HEK293T (cell line): ENCODE data around the gene WDR37.

Experiments used
- ARNT ChIP-seq: fragments of 450-650 bp; IDR thresholded peaks from 2 replicates; pipeline ENCODE4 v1.6.1; 2017; ENCODE audit warnings: mild to moderate bottlenecking
- BHLHE40 ChIP-seq: fragments of 450-650 bp; IDR thresholded peaks from 2 replicates; pipeline ENCODE4 v1.6.1; 2016; ENCODE audit warnings: mild to moderate bottlenecking, moderate library complexity, borderline replicate concordance
- CTBP1 ChIP-seq: fragments of 450-650 bp; IDR thresholded peaks from 2 replicates; pipeline ENCODE4 v1.6.1; 2016; ENCODE audit warnings: borderline replicate concordance
- ELF4 ChIP-seq: fragments of 450-650 bp; IDR thresholded peaks from 2 replicates; pipeline ENCODE4 v1.6.1; 2017; ENCODE audit warnings: antibody characterized with exemption
- FOXK2 ChIP-seq: fragments of 450-650 bp; IDR thresholded peaks from 2 replicates; pipeline ENCODE4 v1.6.1; 2016; ENCODE audit warnings: mild to moderate bottlenecking
- FOXM1 ChIP-seq: fragments of 450-650 bp; IDR thresholded peaks from 2 replicates; pipeline ENCODE4 v1.6.1; 2017; ENCODE audit warnings: mild to moderate bottlenecking, borderline replicate concordance
- HDGF ChIP-seq: fragments of 450-650 bp; IDR thresholded peaks from 2 replicates; pipeline ENCODE4 v1.6.1; 2017; ENCODE audit warnings: antibody characterized with exemption, borderline replicate concordance
- L3MBTL2 ChIP-seq: fragments of 450-650 bp; conservative IDR thresholded peaks from 2 replicates; pipeline ENCODE4 v1.6.1; 2016; ENCODE audit warnings: mild to moderate bottlenecking
- LEF1 ChIP-seq: fragments of 450-650 bp; IDR thresholded peaks from 2 replicates; pipeline ENCODE4 v1.6.1; 2017; ENCODE audit warnings: mild to moderate bottlenecking, borderline replicate concordance
- NFRKB ChIP-seq: fragments of 450-650 bp; IDR thresholded peaks from 2 replicates; pipeline ENCODE4 v1.6.1; 2016; ENCODE audit warnings: mild to moderate bottlenecking, moderate library complexity
- SUZ12 ChIP-seq: fragments of 450-650 bp; IDR thresholded peaks from 2 replicates; pipeline ENCODE4 v1.6.1; 2016; ENCODE audit warnings: mild to moderate bottlenecking
- TARDBP ChIP-seq: fragments of 450-650 bp; IDR thresholded peaks from 2 replicates; pipeline ENCODE4 v1.6.1; 2016
- ZNF384 ChIP-seq: fragments of 450-650 bp; IDR thresholded peaks from 2 replicates; pipeline ENCODE4 v1.6.1; 2016

GRCh38 chr10:1011696-1012095 is 44.5 kb upstream of the WDR37 start:
- TF ChIP-seq ZNF384 (no peak), FOXM1 (no peak), BHLHE40 (no peak), HDGF (no peak), TARDBP (no peak), SUZ12 (no peak), CTBP1 (no peak), FOXK2 (no peak), LEF1 (no peak), NFRKB (no peak), ELF4 (no peak), L3MBTL2 (no peak), ARNT (no peak)
